AG09319 (cell line): ENCODE data around the gene KLK15.

Source experiments
- DNase-seq: peaks from one replicate; pipeline ENCODE4 v3.0.0-alpha.2; 2010; ENCODE audit warnings: low read depth; ENCODE audit errors: extremely low read depth
- CTCF ChIP-seq: IDR thresholded peaks from 2 replicates; pipeline ENCODE4 v1.5.1; 2011; ENCODE audit warnings: low read depth, mild to moderate bottlenecking, inconsistent platforms, low read length, moderate library complexity

The KLK15 gene

GRCh38 chr19:50798659-50799546 is 34.5 kb downstream of the KLK15 start:
- no peak for TF ChIP-seq CTCF

GRCh38 chr19:50797781-50798658 is 35.4 kb downstream of the KLK15 start:
- DNase-seq: no peak
- TF ChIP-seq CTCF: no peak

More at GRCh38 chr19:50798659-50799546, 34.5 kb downstream of the KLK15 start:
- no peak for DNase-seq

GRCh38 chr19:50797429-50797780 is 36.0 kb downstream of the KLK15 start:
- no peak for TF ChIP-seq CTCF

GRCh38 chr19:50796634-50797428 is 36.5 kb downstream of the KLK15 start:
- DNase-seq: no peak
- no peak for TF ChIP-seq CTCF

More at GRCh38 chr19:50797429-50797780, 36.0 kb downstream of the KLK15 start:
- DNase-seq: no peak

GRCh38 chr19:50796128-50796633 is 37.2 kb downstream of the KLK15 start:
- no peak for TF ChIP-seq CTCF
- DNase-seq: no peak

- no peak for TF ChIP-seq CTCF
- no peak for DNase-seq
Measured at GRCh38 chr19:50795664-50796073, 37.7 kb downstream of the KLK15 start.
